Peyer's patch (tissue), 4 donors: ENCODE measurements around the gene ZMIZ2. TPM values are rescaled to one million over a fixed set of nuclear protein-coding genes. Genes with fewer than 3 reads are reported as not detected.
"Not testable (repeated sequence)": the region's sequence is repeated elsewhere in the genome, so short reads cannot be mapped to it uniquely, and the experiment has no call there.

Experiments
- DNase-seq, 3 donors: peaks; one replicate each; pipeline ENCODE4 v3.0.0-alpha.2; 2017 to 2019
- H3K27ac ChIP-seq, 4 donors: fragments of 200-600 bp; sonication (generic); one replicate each; pipeline ENCODE4 v1.5.1; 2016 to 2019
- H3K27me3 ChIP-seq, 2 donors: fragments of 200-600 bp; sonication (generic); one replicate each; pipeline ENCODE4 v1.5.1; 2019
- H3K36me3 ChIP-seq, 3 donors: fragments of 200-600 bp; sonication (generic); one replicate each; pipeline ENCODE4 v1.5.1; 2016 to 2019
- H3K4me1 ChIP-seq, 4 donors: fragments of 200-600 bp; sonication (generic); one replicate each; pipeline ENCODE4 v1.5.1; 2016 to 2019
- H3K4me3 ChIP-seq, 4 donors: fragments of 200-600 bp; sonication (generic); 1 replicate in 3 of 4; 2 replicates in 1 of 4; pipeline ENCODE4 v1.5.1; 2016 to 2019; ENCODE audit warnings: mild to moderate bottlenecking in 1 of 4
- H3K9me3 ChIP-seq, 4 donors: fragments of 200-600 bp; sonication (generic); one replicate each; pipeline ENCODE4 v1.5.1; 2016 to 2019; ENCODE audit warnings: mild to moderate bottlenecking in 1 of 4
- CTCF ChIP-seq, 6 experiments: fragments of 450-650 bp in 4 of 6; fragments of 200-600 bp in 2 of 6; sonication (generic) in 1 of 6; IDR thresholded peaks; one replicate each; pipeline ENCODE4 v1.5.1; 2017 to 2019; ENCODE audit warnings: antibody characterized with exemption in 6 of 6, mild to moderate bottlenecking in 3 of 6, moderate library complexity in 1 of 6
- POLR2A ChIP-seq, 2 donors: fragments of 450-650 bp; IDR thresholded peaks; one replicate each; pipeline ENCODE4 v1.5.1; 2017; ENCODE audit warnings: antibody characterized with exemption in 2 of 2, mild to moderate bottlenecking in 2 of 2, moderate library complexity in 2 of 2
- total RNA-seq, 4 donors: library from RNA; depleted of rRNA; stranded (reverse); fragments of >200 nt; gene quantifications; one replicate each; pipeline ENCODE4 v1.1.0, GENCODE V29; 2016

ZMIZ2 gene
- total RNA-seq, 4 donors from 2014 or later, result 34.9 to 150 (median 93.3) TPM

GRCh38 chr7:44782460-44782859, 33.8 kb downstream of the ZMIZ2 start:
- DNase-seq, result no peak
- Histone ChIP-seq H3K4me3 (no peak overlapping the region), H3K4me1 (no peaks in the 10 kb centered on the region), H3K27ac (no peak overlapping the region), H3K9me3 (no peaks in the 10 kb centered on the region), H3K27me3 (no peaks in the 10 kb centered on the region), H3K36me3 (no peaks in the 10 kb centered on the region)
- no peak for TF ChIP-seq CTCF (IDR thresholded peaks at IDR 0.05)
- TF ChIP-seq POLR2A (IDR thresholded peaks at IDR 0.05), result no peak

- H3K4me3 ChIP-seq, result no peak overlapping the region
- no peaks in the 10 kb centered on the region for H3K27me3 ChIP-seq
- DNase-seq, result no peak
- no peak overlapping the region for H3K27ac ChIP-seq
- no peaks in the 10 kb centered on the region for H3K4me1 ChIP-seq
- H3K9me3 ChIP-seq, result no peaks in the 10 kb centered on the region
- no peak for TF ChIP-seq POLR2A (IDR thresholded peaks at IDR 0.05)
- no peak for TF ChIP-seq CTCF (IDR thresholded peaks at IDR 0.05)
- no peaks in the 10 kb centered on the region for H3K36me3 ChIP-seq
These were observed 34.8 kb downstream of the ZMIZ2 start for GRCh38 chr7:44783407-44783806.

GRCh38 chr7:44784364-44784763, 35.7 kb downstream of the ZMIZ2 start:
- no peaks in the 10 kb centered on the region for H3K27me3 ChIP-seq
- H3K4me3 ChIP-seq, result no peak overlapping the region
- H3K9me3 ChIP-seq, result no peaks in the 10 kb centered on the region
- no peaks in the 10 kb centered on the region for H3K4me1 ChIP-seq
- no peak overlapping the region for H3K27ac ChIP-seq
- no peak for DNase-seq
- no peak for TF ChIP-seq CTCF (IDR thresholded peaks at IDR 0.05)
- no peak for TF ChIP-seq POLR2A (IDR thresholded peaks at IDR 0.05)
- no peaks in the 10 kb centered on the region for H3K36me3 ChIP-seq

GRCh38 chr7:44785218-44785617, 36.6 kb downstream of the ZMIZ2 start:
- H3K4me1 ChIP-seq, H3K36me3 ChIP-seq, DNase-seq, H3K27me3 ChIP-seq, H3K9me3 ChIP-seq, H3K4me3 ChIP-seq, H3K27ac ChIP-seq: not testable (repeated sequence)

GRCh38 chr7:44787041-44787440, 38.4 kb downstream of the ZMIZ2 start:
- no peaks in the 10 kb centered on the region for H3K27me3 ChIP-seq
- no peak for DNase-seq
- TF ChIP-seq POLR2A (IDR thresholded peaks at IDR 0.05), result no peak
- no peak for TF ChIP-seq CTCF (IDR thresholded peaks at IDR 0.05)
- no peaks in the 10 kb centered on the region for H3K9me3 ChIP-seq
- H3K4me3 ChIP-seq, result no peak overlapping the region
- H3K27ac ChIP-seq, result no peak overlapping the region
- H3K4me1 ChIP-seq, result no peaks in the 10 kb centered on the region
- H3K36me3 ChIP-seq, result no peaks in the 10 kb centered on the region

GRCh38 chr7:44787762-44788161, 39.1 kb downstream of the ZMIZ2 start:
- Histone ChIP-seq H3K36me3 (no peaks in the 10 kb centered on the region), H3K4me3 (no peak overlapping the region), H3K9me3 (no peaks in the 10 kb centered on the region), H3K4me1 (no peaks in the 10 kb centered on the region), H3K27me3 (no peaks in the 10 kb centered on the region), H3K27ac (no peak overlapping the region)
- no peak for DNase-seq
- TF ChIP-seq POLR2A (IDR thresholded peaks at IDR 0.05), result no peak
- TF ChIP-seq CTCF (IDR thresholded peaks at IDR 0.05), result no peak
